AG09309 (cell line): Measurements from ENCODE around the gene INIP.

ENCODE experiments used
- DNase-seq: peaks from one replicate; pipeline ENCODE4 v3.0.0-alpha.2; 2010; ENCODE audit warnings: low read depth
- H3K4me3 ChIP-seq: 2 replicates; pipeline ENCODE4 v1.5.1; 2011; ENCODE audit warnings: mild to moderate bottlenecking, low read depth, low read length, moderate library complexity; ENCODE audit not compliant: control insufficient read depth
- CTCF ChIP-seq: IDR thresholded peaks from 2 replicates; pipeline ENCODE4 v1.5.1; 2011; ENCODE audit warnings: mild to moderate bottlenecking, low read depth, low read length, inconsistent platforms; ENCODE audit not compliant: insufficient read depth, control insufficient read depth; ENCODE audit errors: missing control alignments

INIP gene

GRCh38 chr9:112664531-112664930, 53.4 kb downstream of the INIP start:
- DNase-seq: peak; percentile 11
- H3K4me3 ChIP-seq: no peak overlapping the region
- TF ChIP-seq CTCF: no peak

GRCh38 chr9:112663681-112664080, 54.2 kb downstream of the INIP start:
- no peak for TF ChIP-seq CTCF
- no peak for DNase-seq
- no peak overlapping the region for H3K4me3 ChIP-seq

DNA sequence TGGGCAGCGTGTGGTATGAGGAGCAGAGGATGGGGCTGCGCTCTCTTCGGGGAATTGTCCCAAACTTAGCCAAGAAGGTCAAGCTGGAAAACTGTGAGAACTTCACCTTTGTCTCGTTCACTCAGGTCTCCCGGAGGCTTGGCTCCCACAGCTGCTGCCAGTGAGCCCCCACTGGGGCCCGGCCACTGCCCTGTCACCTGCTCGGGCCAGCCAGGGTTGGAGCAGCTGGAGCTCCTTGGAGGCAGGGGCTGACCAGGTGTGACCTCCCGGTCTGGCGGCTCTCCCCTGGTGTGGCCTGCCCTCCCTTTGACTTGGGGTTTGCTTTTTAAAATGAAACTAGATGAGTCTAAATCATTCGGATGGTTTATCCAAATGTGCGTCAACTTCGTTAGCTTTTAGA, 58.0 kb downstream of the INIP start:
- TF ChIP-seq CTCF: no peak
- no peak overlapping the region for H3K4me3 ChIP-seq
- no peak for DNase-seq

- TF ChIP-seq CTCF: no peak
- DNase-seq: no peak
- no peak overlapping the region for H3K4me3 ChIP-seq
Measured at GRCh38 chr9:112655668-112656067, 62.2 kb downstream of the INIP start.

DNA sequence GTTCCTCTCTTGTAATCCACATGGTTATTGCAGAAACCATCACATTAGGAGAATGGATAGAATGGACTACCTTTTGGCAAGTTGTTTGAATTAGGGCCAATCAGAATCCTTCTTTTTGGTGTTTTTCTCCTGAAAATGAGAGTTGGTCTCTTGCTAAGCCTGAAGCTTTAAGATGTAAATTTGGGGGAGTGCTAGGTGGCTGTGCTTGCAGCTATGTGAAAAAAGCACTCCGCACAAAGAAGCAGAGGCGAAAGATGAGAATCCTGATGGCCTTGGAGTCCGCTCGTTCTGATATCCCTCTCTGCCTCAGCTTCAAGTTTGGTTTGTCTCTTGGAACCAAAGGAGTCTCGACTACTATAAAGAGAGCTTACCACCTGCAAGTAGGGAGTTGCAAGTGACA, 63.6 kb downstream of the INIP start:
- no peak for TF ChIP-seq CTCF
- no peak overlapping the region for H3K4me3 ChIP-seq
- no peak for DNase-seq

- no peak overlapping the region for H3K4me3 ChIP-seq
- TF ChIP-seq CTCF: no peak
- no peak for DNase-seq
Measured at GRCh38 chr9:112648624-112649023, 69.3 kb downstream of the INIP start.

- no peak overlapping the region for H3K4me3 ChIP-seq
- TF ChIP-seq CTCF: no peak
- no peak for DNase-seq
Measured at GRCh38 chr9:112647596-112647995, 70.3 kb downstream of the INIP start.
